ENCODE data around the gene MRPS26.
"Not testable (repeated sequence)": the region's sequence is repeated elsewhere in the genome, so short reads cannot be mapped to it uniquely, and the experiment has no call there.

Gene MRPS26

DNA sequence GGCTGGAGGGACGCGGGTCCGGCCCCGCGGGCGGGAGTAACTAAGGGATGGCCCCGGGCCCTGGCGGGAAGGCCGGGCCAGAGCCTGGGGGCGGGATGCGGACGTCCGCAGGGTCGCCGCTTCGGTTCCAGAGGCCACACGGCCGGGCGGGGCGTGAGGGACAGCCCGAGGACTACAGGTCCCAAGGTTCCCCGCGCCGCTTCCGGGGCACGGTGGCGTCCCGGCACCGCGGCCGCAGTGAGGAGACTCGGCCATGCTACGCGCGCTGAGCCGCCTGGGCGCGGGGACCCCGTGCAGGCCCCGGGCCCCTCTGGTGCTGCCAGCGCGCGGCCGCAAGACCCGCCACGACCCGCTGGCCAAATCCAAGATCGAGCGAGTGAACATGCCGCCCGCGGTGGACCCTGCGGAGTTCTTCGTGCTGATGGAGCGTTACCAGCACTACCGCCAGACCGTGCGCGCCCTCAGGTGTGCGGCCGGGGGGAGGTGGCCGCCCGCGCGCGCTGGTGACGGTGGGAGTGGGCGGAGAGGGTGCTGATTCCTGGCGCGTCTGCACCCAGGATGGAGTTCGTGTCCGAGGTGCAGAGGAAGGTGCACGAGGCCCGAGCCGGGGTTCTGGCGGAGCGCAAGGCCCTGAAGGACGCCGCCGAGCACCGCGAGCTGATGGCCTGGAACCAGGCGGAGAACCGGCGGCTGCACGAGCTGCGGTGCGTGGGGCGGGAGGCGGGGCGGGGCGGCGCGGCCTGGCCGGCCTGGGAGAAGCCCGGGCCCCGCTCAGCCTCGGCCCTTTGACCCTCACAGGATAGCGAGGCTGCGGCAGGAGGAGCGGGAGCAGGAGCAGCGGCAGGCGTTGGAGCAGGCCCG lies at the start of gene MRPS26:
MRPS26 (plus strand) TSS at position 237 of the 861 bp plus-strand sequence; CDS start at position 254, 17 bp downstream.
- in situ Hi-C loops (cut with HindIII; ENCODE audit: low pct_unique_long_range_greater_than_20kb, low sequenced_read_pairs) = no loop called here

DNA sequence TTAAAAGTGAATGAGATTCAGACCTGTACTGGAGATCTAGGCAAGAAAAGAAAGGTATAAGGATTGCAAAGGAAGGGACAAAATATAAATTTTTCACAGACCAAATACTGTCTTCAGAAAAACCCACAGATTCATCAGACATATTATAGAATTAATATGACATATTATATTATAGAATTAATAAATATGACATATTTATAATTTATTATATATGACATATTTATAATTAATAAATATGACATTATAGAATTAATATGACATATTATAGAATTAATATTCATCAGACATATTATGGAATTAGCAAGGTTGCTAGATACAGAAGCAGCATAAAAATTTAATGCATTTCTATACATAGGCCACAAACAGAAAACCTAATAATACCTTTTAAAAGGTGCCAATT lies 47.1 kb upstream of the MRPS26 start:
- no peak for TF ChIP-seq JUND (IDR thresholded peaks at IDR 0.05; ENCODE audit: low read depth)
- no peak for DNase-seq (ENCODE audit: low read depth in 1 of 2, low spot score in 1 of 2)
- in situ Hi-C loops (cut with HindIII; ENCODE audit: low pct_unique_long_range_greater_than_20kb, low sequenced_read_pairs) = no loop called here

More for the DNA sequence above, at the start of gene MRPS26:
- no peak for TF ChIP-seq JUND (IDR thresholded peaks at IDR 0.05; ENCODE audit: low read depth)
- peak; percentile 91 to 92 for DNase-seq (ENCODE audit: low read depth in 1 of 2, low spot score in 1 of 2)

DNA sequence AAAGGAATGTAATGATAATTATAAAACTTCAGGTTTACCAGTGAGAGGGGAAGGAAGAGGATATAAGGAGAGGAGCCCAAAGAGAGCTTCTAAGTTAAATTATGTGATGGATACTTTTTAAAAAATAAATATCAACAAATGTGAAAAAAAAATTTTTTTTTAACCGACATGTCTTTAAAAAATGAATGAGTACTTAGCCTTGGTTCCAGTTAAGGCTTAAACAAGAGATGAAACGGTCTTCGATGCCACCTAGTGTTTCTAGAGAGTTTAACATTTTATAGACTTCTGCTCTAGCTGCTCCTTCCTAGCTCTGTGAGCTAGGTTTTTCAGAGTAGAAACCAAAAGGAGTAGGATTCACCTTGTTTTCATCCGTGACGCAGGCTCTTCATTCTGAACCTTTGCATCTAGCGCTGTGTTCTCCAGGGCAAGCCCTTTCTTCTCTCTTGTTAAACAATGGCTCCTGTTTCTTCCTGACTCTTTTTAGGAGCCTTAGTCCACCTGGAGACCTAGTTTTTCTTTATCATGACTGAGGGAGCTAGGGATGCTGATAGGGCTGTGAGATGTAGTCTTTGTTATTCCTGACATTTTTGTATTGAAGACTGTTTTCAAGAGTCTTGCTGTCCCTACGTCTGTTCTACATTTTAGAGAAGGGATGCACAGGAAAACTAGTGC lies 44.9 kb upstream of the MRPS26 start:
- peak in 1 of 2 experiments; percentile 58 for DNase-seq (ENCODE audit: low read depth in 1 of 2, low spot score in 1 of 2)
- in situ Hi-C loops (cut with HindIII; ENCODE audit: low pct_unique_long_range_greater_than_20kb, low sequenced_read_pairs) = no loop called here
- no peak for TF ChIP-seq JUND (IDR thresholded peaks at IDR 0.05; ENCODE audit: low read depth)

DNA sequence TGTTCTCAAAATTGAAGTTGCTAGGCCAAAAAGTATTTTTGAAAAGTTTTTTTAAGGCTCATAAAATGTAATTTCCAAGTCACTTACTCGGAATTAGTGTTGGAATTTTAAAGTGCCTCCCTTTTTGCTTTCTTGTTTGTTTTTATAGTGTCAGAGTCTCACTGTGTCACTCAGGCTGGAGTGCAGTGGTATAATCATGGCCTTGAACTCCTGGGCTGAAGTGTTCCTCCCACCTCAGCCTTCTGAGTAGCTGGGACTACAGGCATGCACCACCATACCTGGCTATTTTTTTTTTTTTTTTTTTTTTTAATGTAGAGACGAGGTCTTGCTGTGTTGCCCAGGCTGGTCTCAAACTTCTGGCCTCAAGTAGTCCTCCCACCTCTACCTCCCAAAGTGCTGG lies 42.4 kb upstream of the MRPS26 start:
- no peak for TF ChIP-seq JUND (IDR thresholded peaks at IDR 0.05; ENCODE audit: low read depth)
- in situ Hi-C loops (cut with HindIII; ENCODE audit: low pct_unique_long_range_greater_than_20kb, low sequenced_read_pairs) = no loop called here

DNA sequence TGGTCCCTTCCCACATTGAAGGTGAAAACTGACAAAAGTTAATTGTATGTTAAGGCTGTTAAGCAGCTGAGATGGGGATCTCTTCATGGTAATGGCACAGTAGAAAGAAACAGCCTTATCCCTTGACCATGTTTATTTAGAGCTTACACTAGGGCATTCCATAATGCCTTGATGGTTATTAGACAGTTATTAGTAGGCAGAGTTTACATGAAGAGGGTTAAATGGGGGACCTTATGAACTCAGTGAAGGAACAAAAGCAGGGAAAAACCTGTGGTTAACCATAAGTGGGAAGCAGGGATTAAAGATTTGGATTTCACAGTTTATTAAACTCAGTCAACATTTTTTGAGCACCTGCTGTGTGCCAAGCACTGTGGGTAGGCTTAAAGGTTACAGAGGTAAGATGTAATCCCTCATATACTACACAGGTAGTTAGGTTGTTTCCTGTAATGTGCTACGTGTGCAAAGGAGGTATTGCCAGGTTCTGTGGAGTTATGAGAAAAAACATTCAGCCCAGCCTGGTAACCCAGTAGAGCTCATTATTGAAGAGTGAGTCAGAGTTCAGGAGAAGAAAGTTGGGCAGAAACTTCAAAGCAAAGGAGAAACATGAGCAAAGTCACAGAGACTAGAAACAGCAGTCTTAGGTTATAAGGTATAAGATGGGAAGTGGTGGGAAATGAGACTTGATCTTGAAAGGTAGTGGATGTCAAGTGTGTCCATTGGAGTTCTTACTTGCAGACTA lies 34.7 kb upstream of the MRPS26 start:
- no peak for DNase-seq (ENCODE audit: low read depth in 1 of 2, low spot score in 1 of 2)
- no peak for TF ChIP-seq JUND (IDR thresholded peaks at IDR 0.05; ENCODE audit: low read depth)
- in situ Hi-C loops (cut with HindIII; ENCODE audit: low pct_unique_long_range_greater_than_20kb, low sequenced_read_pairs) = no loop called here

More for the DNA sequence above, 42.4 kb upstream of the MRPS26 start:
- DNase-seq (ENCODE audit: low read depth in 1 of 2, low spot score in 1 of 2) = no peak

DNA sequence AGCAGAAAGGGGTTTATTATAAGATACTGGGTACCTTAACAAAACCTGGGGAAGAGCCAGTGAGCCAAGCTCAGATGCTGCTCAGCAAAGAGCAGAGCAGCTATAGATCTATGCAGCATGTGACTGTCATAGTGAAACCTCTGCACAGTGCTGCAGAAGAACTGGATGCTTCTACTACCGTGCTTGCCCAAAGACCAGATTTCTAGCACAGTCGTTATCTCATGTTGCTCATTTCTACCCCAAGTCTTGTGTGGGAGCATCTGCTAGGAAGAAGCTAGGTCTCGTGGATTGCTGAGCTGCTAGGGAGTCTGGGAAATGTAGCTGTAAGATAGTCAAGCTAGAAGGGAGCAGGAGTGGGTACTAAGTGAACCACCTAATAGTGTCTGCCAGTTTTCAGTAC lies 34.1 kb upstream of the MRPS26 start:
- DNase-seq (ENCODE audit: low read depth in 1 of 2, low spot score in 1 of 2) = no peak
- in situ Hi-C loops (cut with HindIII; ENCODE audit: low pct_unique_long_range_greater_than_20kb, low sequenced_read_pairs) = no loop called here
- no peak for TF ChIP-seq JUND (IDR thresholded peaks at IDR 0.05; ENCODE audit: low read depth)

DNA sequence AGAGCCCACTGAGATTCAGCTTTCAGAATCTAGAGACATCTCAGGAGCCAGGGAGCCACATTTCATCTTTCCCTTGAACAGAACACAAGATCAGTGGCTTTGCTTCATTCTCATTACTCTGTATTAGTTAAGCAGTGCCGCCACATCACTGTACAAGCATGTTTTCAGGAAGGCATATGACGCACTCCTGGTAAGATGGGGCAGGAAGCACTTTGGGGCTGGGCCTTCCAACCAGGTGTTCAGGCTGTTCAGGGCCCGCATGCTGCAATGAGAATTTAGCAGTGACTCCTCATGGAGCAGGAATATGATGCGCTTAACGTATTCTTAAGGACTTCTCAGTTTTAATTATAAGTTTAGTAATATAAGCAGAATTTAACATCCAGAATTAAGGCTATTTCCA lies 32.1 kb upstream of the MRPS26 start:
- TF ChIP-seq JUND (IDR thresholded peaks at IDR 0.05; ENCODE audit: low read depth) = no peak
- in situ Hi-C loops (cut with HindIII; ENCODE audit: low pct_unique_long_range_greater_than_20kb, low sequenced_read_pairs) = no loop called here
- DNase-seq (ENCODE audit: low read depth in 1 of 2, low spot score in 1 of 2) = no peak

DNA sequence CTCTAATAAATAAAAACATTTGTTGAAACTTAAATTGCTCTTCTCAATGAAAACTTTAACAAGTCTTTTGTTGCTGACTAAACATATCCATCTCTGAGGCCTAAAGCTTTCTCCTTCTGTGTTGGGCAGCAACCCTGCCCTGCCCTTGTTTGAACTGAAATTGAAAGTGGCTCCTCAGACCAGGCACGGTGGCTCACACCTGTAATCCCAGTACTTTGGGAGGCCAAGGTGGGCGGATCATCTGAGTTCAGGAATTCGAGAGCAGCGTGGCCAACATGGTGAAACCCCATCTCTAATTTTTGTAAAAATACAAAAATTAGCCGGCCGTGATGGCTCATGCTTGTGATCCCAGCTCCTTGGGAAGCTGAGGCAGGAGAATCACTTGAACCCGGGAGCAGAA lies 31.7 kb upstream of the MRPS26 start:
- no peak for TF ChIP-seq JUND (IDR thresholded peaks at IDR 0.05; ENCODE audit: low read depth)
- no peak for DNase-seq (ENCODE audit: low read depth in 1 of 2, low spot score in 1 of 2)
- in situ Hi-C loops (cut with HindIII; ENCODE audit: low pct_unique_long_range_greater_than_20kb, low sequenced_read_pairs) = no loop called here

DNA sequence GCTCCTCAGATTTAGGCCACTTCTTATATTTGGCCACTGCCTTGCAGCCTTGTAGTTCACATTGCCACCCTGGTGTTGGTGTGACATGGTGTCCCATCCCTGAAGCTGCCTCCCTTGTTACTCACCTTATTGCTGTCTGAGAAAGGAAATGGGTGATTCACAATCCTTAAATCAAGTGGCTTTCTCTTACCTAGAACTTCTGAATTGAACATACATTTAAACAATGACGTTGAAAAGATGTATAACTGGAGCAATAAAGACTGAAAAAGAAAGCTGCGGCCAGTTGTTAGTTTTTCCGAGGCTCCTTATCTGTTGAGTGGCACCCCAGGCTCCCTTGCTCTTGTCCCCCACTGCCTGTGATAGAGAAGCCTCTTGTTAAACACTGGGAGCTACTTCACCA lies 31.2 kb upstream of the MRPS26 start:
- in situ Hi-C loops (cut with HindIII; ENCODE audit: low pct_unique_long_range_greater_than_20kb, low sequenced_read_pairs) = no loop called here
- no peak for DNase-seq (ENCODE audit: low read depth in 1 of 2, low spot score in 1 of 2)
- no peak for TF ChIP-seq JUND (IDR thresholded peaks at IDR 0.05; ENCODE audit: low read depth)

DNA sequence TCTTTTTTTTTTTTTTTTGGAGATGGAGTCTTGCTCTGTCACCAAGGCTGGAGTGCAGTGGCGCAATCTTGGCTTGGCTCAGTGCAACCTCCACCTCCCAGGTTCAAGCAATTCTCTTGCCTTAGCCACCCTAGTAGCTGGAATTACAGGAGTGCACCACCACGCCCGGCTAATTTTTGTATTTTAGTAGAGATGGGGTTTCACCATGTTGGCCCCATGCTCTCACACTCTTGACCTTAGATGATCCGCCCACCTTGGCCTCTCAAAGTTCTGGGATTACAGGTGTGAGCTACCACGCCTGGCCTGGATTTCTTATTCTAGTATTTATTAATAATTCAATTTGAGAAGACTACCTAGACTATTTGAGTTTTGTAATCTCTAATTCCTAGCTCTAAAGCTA lies 30.6 kb upstream of the MRPS26 start:
- in situ Hi-C loops (cut with HindIII; ENCODE audit: low pct_unique_long_range_greater_than_20kb, low sequenced_read_pairs); DNase-seq (ENCODE audit: low read depth in 1 of 2, low spot score in 1 of 2): not testable (repeated sequence)

DNA sequence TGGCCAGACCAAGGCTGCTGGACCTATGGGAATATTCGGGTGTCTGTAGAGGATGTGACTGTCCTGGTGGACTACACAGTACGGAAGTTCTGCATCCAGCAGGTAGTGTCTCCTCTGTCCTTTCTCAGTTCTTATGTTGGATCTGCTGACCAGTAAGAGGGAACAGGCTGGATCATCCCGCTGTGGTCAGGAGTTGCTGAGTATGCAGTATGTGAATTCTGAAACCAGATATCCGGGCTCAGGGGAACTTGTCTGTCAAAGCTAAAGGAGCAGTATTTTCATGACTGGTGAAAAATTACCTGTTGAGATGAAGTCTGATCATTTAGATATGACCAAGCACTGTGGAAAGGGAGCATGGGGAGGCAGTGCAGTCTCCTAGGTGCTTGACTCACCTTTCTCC lies 24.5 kb upstream of the MRPS26 start:
- in situ Hi-C loops (cut with HindIII; ENCODE audit: low pct_unique_long_range_greater_than_20kb, low sequenced_read_pairs) = no loop called here
- no peak for TF ChIP-seq JUND (IDR thresholded peaks at IDR 0.05; ENCODE audit: low read depth)
- DNase-seq (ENCODE audit: low read depth in 1 of 2, low spot score in 1 of 2) = no peak

DNA sequence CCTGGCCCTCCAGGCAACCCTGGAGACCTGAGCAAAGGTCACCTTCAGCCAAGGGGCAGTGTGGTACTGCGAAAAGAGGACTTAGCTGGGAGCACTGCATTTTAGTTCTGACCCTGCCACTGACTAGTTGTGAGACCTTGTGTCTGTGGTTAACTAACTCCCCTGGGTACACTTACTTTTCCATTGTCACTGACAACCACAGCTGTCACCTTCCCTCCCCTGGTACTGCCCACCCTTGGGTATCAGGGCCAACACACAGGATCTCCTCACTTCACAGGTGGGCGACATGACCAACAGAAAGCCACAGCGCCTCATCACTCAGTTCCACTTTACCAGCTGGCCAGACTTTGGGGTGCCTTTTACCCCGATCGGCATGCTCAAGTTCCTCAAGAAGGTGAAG lies 24.1 kb upstream of the MRPS26 start:
- in situ Hi-C loops (cut with HindIII; ENCODE audit: low pct_unique_long_range_greater_than_20kb, low sequenced_read_pairs) = no loop called here
- DNase-seq (ENCODE audit: low read depth in 1 of 2, low spot score in 1 of 2) = no peak

DNA sequence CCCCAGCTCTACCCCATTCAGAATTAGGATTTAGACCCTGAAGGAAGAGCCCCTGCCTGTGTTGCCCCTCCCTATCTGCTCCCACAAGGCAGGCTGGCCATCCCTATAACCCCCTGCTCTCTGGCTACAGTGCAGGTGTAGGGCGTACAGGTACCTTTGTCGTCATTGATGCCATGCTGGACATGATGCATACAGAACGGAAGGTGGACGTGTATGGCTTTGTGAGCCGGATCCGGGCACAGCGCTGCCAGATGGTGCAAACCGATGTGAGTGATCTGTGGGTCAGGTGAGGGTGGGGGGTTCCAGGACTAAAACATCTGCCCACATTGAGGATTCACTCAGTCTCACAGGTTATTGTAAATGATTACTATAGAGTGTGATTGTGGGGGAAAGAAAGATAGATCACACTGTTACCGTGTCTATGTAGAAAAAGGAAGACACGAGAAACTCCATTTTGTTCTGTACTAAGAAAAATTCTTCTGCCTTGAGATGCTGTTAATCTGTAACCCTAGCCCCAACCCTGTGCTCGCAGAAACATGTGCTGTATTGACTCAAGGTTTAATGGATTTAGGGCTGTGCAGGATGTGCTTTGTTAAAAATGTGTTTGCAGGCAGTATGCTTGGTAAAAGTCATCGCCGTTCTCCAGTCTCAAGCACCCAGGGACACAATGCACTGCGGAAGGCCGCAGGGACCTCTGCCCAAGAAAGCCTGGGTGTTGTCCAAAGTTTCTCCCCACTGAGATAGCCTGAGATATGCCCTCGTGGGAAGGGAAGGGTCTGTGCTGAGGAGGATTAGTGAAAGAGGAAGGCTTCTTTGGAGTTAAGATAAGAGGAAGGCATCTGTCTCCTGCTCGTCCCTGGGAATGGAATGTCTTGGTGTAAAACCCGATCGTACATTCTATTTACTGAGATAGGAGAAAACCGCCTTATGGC lies 23.0 kb upstream of the MRPS26 start:
- DNase-seq (ENCODE audit: low read depth in 1 of 2, low spot score in 1 of 2); in situ Hi-C loops (cut with HindIII; ENCODE audit: low pct_unique_long_range_greater_than_20kb, low sequenced_read_pairs): not testable (repeated sequence)

More for the DNA sequence above, 24.1 kb upstream of the MRPS26 start:
- TF ChIP-seq JUND (IDR thresholded peaks at IDR 0.05; ENCODE audit: low read depth) = no peak

Data from T47D (cell line).